Stomach (tissue), 9 donors: ENCODE results near the gene DMAC1. TPM values are rescaled to one million over a fixed set of nuclear protein-coding genes. Genes with fewer than 3 reads are reported as not detected.

Experiments
- DNase-seq, 2 donors: peaks; one replicate each; pipeline versions ENCODE4 v3.0.0 to v3.0.0-alpha.2; 2013 to 2019
- H3K27ac ChIP-seq, 5 donors: fragments of 200-600 bp in 4 of 5; sonication (generic) in 4 of 5; one replicate each; pipeline ENCODE4 v1.5.1; 2013 to 2019; ENCODE audit warnings: mild to moderate bottlenecking in 1 of 5, moderate library complexity in 1 of 5
- H3K27me3 ChIP-seq, 3 donors: fragments of 200-600 bp; sonication (generic); one replicate each; pipeline ENCODE4 v1.5.1; 2017 to 2019; ENCODE audit warnings: mixed run types in 1 of 3
- H3K36me3 ChIP-seq, 4 donors: fragments of 200-600 bp; sonication (generic); 1 replicate in 3 of 4; 2 replicates in 1 of 4; pipeline ENCODE4 v1.5.1; 2016 to 2019
- H3K4me1 ChIP-seq, 4 donors: fragments of 200-600 bp; sonication (generic); one replicate each; pipeline ENCODE4 v1.5.1; 2016 to 2019
- H3K4me3 ChIP-seq, 4 donors: fragments of 200-600 bp; sonication (generic) in 3 of 4; one replicate each; pipeline ENCODE4 v1.5.1; 2016 to 2019; ENCODE audit warnings: mild to moderate bottlenecking in 1 of 4
- H3K9me3 ChIP-seq, 4 donors: fragments of 200-600 bp; sonication (generic); one replicate each; pipeline ENCODE4 v1.5.1; 2016 to 2019
- CTCF ChIP-seq, 7 experiments: fragments of 450-650 bp in 4 of 7; fragments of 200-600 bp in 3 of 7; sonication (generic) in 3 of 7; IDR thresholded peaks; one replicate each; pipeline ENCODE4 v1.5.1; 2016 to 2019; ENCODE audit warnings: antibody characterized with exemption in 7 of 7, control low read depth in 2 of 7, mild to moderate bottlenecking in 1 of 7
- EP300 ChIP-seq: sonication (generic); formaldehyde crosslinking; IDR thresholded peaks from one replicate; pipeline ENCODE4 v1.6.1; 2017; ENCODE audit warnings: antibody characterized with exemption
- POLR2A ChIP-seq, 4 donors: fragments of 450-650 bp; IDR thresholded peaks; one replicate each; pipeline ENCODE4 v1.6.1; 2016; ENCODE audit warnings: antibody characterized with exemption in 4 of 4, control low read depth in 2 of 4, mild to moderate bottlenecking in 1 of 4, moderate library complexity in 1 of 4
- POLR2AphosphoS5 ChIP-seq, 3 donors: sonication (generic); formaldehyde crosslinking; IDR thresholded peaks; one replicate each; pipeline ENCODE4 v1.6.1; 2016; ENCODE audit warnings: antibody characterized with exemption in 3 of 3
- WGBS, 5 donors: extraction: QIAGEN DNeasy Blood & Tissue Kit in 3 of 5; methylation state at CpG; one replicate each; pipeline versions ENCODE4 v1.1.5 to v1.1.7; 2013 to 2018; 5-methylcytosine and 5-hydroxymethylcytosine counted together
- intact Hi-C: fragments of 100-400 bp; cut with DNase I; formaldehyde crosslinking; loops from one replicate; pipeline ENCODE4 v1.15.1; 2023; ENCODE audit warnings: low total_unique reads
- polyA plus RNA-seq, 3 donors: library from polyadenylated mRNA; stranded (reverse); fragments of 200-250 nt; gene quantifications; one replicate each; pipeline ENCODE4 v1.2.3, GENCODE V29; 2013
- total RNA-seq, 5 donors: library from RNA; depleted of rRNA; stranded (reverse); fragments of >200 nt; gene quantifications; one replicate each; pipeline versions ENCODE4 v1.1.0 to v1.2.3, GENCODE V29; 2014 to 2016
- donor health status: healthy with polysubstance abuse.
- donor health status: Bipolar disorder and iron deficiency.
- donor health status: healthy.

DMAC1 gene
- total and polyA plus RNA-seq, 8 donors, result 0.89 to 25.5 (median 14.3) TPM

GRCh38 chr9:7816021-7816420 lies 16.4 kb upstream of the DMAC1 start:
- WGBS, 5 donors, result 68 to 81% (median 78%) methylated on average over 2 of the region's 2 CpGs
- H3K4me3 ChIP-seq, result no peak overlapping the region
- no peaks in the 10 kb centered on the region for H3K9me3 ChIP-seq
- TF ChIP-seq POLR2AphosphoS5 (IDR thresholded peaks at IDR 0.05) (no peak), EP300 (no peak), CTCF (IDR thresholded peaks at IDR 0.05) (no peak), POLR2A (IDR thresholded peaks at IDR 0.05) (no peak)
- intact Hi-C loops, result no loop called here
- no peaks in the 10 kb centered on the region for H3K4me1 ChIP-seq
- DNase-seq, result no peak
- H3K27me3 ChIP-seq, result no peaks in the 10 kb centered on the region
- H3K36me3 ChIP-seq, result no peaks in the 10 kb centered on the region
- no peak overlapping the region for H3K27ac ChIP-seq

- TF ChIP-seq POLR2AphosphoS5 (IDR thresholded peaks at IDR 0.05), result no peak
- TF ChIP-seq CTCF (IDR thresholded peaks at IDR 0.05), result no peak
- no peak for TF ChIP-seq POLR2A (IDR thresholded peaks at IDR 0.05)
- TF ChIP-seq EP300, result no peak
- H3K4me3 ChIP-seq, result no peak overlapping the region
- WGBS, 5 donors, result 88 to 97% (median 96%) methylated on average over 2 of the region's 2 CpGs
- no peaks in the 10 kb centered on the region for H3K4me1 ChIP-seq
- intact Hi-C loops, result no loop called here
- no peak overlapping the region for H3K27ac ChIP-seq
- H3K27me3 ChIP-seq, result no peaks in the 10 kb centered on the region
- no peaks in the 10 kb centered on the region for H3K9me3 ChIP-seq
- DNase-seq, result no peak
- no peaks in the 10 kb centered on the region for H3K36me3 ChIP-seq
Measured at GRCh38 chr9:7813030-7813429, 13.5 kb upstream of the DMAC1 start.

- DNase-seq, result peak in 1 of 2 donors; percentile 34
- Histone ChIP-seq H3K4me1 (no peaks in the 10 kb centered on the region), H3K27ac (no peak overlapping the region), H3K36me3 (no peaks in the 10 kb centered on the region), H3K4me3 (no peak overlapping the region), H3K9me3 (no peaks in the 10 kb centered on the region), H3K27me3 (no peaks in the 10 kb centered on the region)
- intact Hi-C loops, result no loop called here
- WGBS, 5 donors, result 5 to 21% (median 10%) methylated on average over 3 of the region's 3 CpGs
- TF ChIP-seq EP300 (no peak), POLR2A (IDR thresholded peaks at IDR 0.05) (no peak), CTCF (IDR thresholded peaks at IDR 0.05) (no peak), POLR2AphosphoS5 (IDR thresholded peaks at IDR 0.05) (no peak)
Measured at GRCh38 chr9:7811677-7812076, 12.1 kb upstream of the DMAC1 start.

GRCh38 chr9:7802666-7803065 lies 3.1 kb upstream of the DMAC1 start:
- intact Hi-C loops, result no loop called here
- DNase-seq, result no peak

More at GRCh38 chr9:7802666-7803065, 3.1 kb upstream of the DMAC1 start:
- TF ChIP-seq POLR2AphosphoS5 (IDR thresholded peaks at IDR 0.05) (no peak), CTCF (IDR thresholded peaks at IDR 0.05) (no peak), EP300 (no peak), POLR2A (IDR thresholded peaks at IDR 0.05) (no peak)
- Histone ChIP-seq H3K9me3 (no peaks in the 10 kb centered on the region), H3K4me1 (peaks cover 6 to 16% (median 14%) of the 10 kb centered on the region in 4 donors), H3K4me3 (no peak overlapping the region), H3K36me3 (peaks cover 0 to 2% (median 0%) of the 10 kb centered on the region in 4 donors), H3K27ac (no peak overlapping the region), H3K27me3 (no peaks in the 10 kb centered on the region)
